NK-92 (cell line): ENCODE measurements around the gene RNF113B.

Source experiments
- DNase-seq: peaks from one replicate; lab custom pipeline; 2025; ENCODE audit not compliant: unreplicated experiment; lab: John Stamatoyannopoulos, UW

RNF113B gene

DNA sequence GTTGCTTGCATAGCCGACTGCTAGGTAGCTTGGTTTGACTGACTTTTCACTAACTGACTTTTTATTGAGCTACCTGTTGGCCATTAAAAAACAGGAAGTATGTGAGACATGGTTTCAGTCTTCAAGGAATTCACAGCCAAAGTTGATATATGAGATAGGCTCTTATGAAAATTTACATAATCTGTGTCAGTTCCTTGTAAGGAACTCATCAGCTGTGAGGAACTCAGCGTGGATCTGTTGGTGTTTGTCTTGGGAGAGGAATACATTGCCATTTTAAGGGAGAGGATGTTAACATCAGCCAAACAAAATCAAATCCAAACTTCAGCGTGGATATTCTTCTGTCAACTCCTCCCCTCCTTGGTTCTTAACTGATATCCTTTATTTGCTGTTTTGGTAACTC, 2.0 kb downstream of the RNF113B start:
- DNase-seq = no peak

GRCh38 chr13:98174307-98174706, 2.8 kb downstream of the RNF113B start:
- no peak for DNase-seq

GRCh38 chr13:98173431-98174152, 3.5 kb downstream of the RNF113B start:
- no peak for DNase-seq

DNA sequence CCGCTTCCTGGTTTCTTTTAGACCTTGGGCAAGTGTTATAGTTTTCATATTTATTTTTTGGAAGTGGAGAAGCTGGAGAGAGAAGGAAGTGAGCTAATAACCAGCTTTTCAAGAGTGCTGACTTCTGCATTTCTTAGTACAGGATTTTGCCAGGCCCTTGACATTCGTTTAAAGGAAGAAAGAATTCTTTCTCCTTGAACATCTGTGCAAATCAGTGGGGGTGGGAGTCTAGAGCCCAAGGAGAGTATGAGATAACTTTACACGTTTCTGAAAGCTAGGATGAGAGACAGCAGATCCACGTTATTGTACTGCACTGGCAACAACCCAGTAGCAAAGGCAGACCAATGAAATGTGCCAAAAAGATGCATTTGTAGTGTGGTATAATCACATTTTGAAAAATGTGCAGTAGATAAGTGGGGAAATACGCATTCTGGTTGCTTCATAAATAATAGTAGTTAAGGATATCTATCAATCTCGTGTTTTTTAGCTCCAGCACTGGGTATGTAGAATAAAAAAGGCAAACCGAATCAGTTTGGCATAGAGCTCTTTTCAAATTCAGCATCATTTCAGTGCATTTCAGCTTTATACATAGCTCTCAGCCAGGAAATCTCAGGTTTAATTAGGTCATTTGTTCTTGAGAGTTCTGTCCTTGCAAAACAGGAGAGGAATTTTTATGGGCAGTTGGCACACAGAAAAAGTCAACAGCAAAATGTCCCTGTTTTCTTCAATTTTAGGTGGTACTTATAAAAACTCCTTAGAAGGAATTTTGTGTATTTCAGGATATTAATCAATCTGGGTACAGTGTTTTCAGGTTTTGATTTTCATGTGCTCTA, 4.3 kb downstream of the RNF113B start:
- no peak for DNase-seq

DNA sequence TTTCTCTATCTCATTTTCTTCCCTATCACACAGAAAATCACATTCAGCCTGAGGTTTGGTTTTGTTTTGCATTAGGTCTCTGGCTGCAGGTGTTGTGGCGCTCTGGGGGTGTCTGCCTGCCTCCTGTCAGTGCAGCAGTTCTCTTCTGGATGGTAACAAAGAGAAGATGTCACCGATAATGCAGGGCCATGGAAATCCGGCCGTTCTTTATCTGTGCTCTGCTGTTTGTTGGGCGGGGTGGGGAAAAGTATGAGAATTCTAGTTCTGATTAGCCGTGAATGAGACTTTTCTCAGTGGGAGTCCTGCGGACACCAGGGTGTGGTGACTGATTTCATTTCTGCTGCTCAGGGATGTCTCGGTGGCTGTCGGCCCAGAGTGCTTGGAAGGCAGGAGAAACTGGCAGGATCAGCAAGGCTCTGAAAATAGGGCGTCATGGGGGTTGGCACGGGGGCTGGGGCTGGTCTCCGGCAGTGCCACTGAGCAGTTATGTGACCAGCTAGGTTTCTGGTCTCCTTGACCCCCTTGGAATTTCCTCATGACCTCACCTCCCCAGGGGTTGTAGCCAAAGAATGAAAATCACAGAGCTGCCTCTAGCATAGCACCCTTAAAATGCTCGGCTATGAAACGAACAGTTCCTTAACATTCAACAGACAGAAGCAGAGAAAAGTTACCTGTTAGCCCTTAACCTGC, 5.0 kb downstream of the RNF113B start:
- DNase-seq = no peak

- DNase-seq = no peak
Measured at GRCh38 chr13:98169331-98169730, 7.7 kb downstream of the RNF113B start.

DNA sequence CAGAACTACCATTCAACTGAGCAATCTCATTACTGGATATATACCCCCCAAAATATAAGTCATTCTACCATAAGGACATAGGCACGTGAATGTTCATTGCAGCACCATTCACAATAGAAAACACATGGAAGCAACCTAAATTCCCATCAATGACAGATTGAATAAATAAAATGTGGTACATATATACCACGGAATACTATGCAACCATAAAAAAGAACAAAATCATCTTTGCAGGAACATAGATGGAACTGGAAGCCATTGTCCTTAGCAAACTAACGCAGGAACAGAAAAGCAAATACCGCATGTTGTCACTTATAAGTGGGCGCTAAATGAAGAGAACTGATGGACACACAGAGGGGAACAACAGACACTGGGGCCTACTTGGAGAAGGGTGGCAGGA, 14.1 kb downstream of the RNF113B start:
- DNase-seq = no peak

DNA sequence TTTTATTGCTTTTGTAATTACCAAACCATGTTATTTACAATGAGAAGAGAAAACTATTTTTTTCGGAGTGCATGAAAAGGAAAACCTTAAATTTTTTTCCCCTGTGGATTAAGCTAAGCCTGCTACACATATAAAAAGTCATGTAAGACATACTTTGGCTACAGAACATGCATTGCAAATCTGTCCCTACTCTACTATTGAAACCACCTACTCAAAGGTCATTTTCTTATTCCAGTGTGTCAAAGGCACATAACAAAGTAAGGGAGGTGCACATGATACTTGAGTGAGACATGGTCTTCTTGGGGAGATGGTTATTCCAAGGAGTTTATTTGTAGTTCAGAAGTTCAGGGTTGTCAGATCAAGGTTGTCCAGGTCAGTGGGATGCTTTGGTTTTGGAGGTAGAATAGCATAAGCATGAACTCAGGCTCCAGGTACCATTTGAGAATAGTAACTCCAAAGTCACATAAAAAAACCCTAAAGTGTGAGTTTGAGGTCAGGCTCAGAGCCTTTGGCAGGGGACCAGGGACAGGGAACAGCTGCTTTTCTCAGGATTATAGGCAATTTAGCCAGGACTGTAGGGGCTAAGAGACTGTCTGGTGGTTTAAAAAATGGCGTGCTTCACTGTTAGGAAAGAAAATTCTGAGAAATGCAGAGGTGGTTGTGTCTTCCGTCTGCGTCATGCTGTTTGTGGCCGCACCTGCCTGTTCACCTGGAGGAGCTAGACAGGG, 18.7 kb downstream of the RNF113B start:
- no peak for DNase-seq

GRCh38 chr13:98157609-98158008, 19.5 kb downstream of the RNF113B start:
- DNase-seq = no peak

DNA sequence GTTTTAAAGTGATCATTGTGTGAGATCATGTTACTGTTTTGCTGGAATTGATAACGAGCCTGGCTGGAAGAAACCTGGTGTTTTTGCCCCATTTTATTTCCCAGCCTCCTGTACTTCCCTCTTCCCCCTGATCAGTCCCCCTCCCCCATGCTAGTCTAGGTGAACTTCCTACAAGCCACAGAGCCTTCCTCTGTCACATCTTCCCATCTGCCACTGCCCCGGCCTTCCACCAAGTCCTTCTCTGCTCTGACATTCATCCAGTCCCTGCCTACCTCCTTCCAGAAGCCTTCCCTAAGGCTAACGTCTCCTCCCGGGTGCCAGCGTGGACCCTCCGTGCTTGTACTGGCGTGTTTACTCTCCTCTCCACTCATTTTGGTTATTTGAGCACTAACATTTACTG, 19.9 kb downstream of the RNF113B start:
- no peak for DNase-seq

DNA sequence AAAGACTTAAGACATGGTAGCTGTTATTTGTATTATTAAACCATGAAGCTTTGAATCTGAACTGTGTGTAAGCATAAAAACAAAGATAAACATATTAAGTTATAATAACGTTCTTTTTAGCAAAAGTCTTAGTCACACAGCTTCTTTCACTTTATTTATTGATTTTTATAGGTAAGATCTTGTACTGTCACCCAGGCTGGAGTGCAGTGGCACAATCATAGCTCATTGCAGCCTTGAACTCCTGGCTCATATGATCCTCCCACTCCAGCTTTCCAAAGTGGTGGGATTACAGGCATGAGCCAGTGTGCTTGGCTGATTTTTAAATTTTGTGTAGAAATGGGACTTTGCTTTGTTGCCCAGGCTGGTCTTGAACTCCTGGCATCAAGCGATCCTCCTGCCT, 20.8 kb downstream of the RNF113B start:
- DNase-seq = no peak

DNA sequence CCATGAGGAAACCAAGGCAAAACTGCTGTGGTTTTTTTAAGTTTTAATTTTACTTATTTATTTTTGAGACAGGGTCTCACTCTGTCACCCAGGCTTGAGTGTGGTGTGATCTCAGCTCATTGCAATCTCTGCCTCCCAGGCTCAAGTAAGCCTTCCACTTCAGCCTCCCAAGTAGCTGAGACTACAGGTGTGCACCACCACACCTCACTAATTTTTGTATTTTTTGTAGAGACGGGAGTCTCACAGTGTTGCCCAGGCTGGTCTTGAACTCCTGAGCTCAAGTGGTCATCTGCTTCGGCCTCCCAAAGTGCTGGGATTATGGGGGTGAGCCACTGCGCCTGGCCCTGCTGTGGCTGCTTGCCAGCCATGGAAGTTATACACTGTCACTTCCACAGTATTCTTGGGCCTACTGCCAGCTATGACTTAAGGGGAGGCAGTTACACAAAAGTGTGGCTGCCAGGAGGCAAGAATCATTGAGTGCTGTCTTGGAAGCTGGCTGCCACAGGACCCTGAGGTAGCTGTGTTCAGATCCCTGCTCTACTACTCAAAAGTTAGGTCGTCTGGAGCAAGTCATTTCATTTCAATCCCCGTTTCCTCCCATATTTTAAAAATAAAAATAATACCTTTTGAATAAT, 21.5 kb downstream of the RNF113B start:
- DNase-seq = no peak

- no peak for DNase-seq
Measured at GRCh38 chr13:98150832-98151479, 26.1 kb downstream of the RNF113B start.

GRCh38 chr13:98147521-98147920, 29.5 kb downstream of the RNF113B start:
- DNase-seq = no peak

DNA sequence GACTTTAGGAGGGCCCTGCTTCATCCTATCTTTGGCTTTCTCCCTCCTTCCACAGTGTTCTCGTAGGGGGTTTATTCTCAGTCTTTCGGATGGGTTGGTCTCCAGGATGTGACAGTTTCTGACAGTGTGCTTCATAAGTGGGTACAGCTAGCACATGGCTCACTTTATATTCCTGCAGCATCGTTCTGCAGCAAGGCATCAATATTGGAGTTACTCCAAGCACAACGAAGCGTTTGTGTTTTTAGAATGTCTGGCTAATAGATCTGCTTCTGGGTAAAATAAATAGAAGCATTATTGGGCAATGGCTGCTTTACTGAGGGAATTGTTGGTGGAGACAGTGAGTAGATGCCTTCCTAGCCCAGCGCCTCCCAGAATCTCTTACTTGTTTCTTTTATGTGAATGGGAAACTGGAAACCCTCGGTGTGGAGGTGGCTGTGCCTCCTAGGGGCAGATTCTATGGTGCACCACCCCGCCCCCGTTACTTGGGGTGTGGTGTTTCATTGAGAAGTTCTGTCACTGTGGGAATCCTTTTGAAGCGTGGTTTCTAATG, 32.2 kb downstream of the RNF113B start:
- DNase-seq = no peak

DNA sequence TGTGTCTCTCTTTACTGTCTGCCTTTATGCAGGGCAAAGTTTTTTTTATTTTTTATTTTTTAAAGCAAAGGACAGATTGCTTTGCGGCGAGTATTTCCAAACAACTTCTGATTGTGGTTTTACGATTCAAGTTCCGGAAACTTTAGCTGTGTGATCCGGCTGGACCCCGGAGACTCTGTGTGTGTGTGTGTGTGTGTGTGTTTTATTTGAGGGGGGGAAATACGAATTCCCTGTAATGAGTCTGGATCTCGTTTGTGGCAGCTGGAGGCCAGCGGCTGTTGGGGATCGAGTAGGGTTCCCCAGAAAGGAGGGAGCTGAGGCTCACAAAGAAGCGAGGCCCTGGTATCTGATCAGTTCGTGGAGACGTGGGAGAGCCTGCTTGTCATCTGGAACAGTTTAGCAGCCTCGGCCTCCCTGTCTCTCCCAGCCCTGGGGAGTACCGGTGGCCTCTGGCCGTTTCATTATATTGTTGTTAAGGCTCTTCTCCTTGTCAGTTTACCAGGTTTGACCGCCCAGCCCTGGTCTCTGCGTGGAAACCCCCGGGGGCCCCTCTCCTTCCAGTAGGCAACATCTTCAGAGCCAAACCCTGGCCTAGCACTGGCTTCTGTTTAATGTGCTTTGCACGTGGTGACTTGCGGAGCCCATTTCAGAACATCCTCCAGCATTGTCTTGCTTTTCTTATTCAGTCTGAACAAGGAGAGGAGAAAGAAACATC, 32.9 kb downstream of the RNF113B start:
- DNase-seq = no peak

GRCh38 chr13:98143601-98144026, 33.5 kb downstream of the RNF113B start:
- DNase-seq = no peak

DNA sequence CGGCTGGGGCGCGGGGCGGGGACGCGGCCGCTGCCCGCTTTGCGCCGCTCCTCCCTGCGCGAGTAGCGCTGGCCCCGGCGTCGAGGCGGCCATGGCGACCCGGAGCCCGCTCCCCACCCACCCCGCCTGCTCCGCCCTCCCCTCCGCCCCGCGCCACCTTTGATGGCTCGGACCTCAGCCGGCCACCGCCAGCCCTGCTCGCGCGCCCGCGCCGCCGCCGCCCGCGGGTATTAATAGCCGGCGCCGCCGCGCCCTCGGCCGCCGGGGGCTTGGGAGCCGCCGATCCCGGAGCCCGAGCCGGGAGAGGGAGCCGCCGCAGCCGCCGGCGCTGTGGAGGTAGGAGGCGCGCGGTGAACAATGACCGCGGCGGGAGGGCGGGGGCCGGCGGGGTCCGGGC, 33.9 kb downstream of the RNF113B start:
- DNase-seq = no peak
